ENCODE results near the gene GGA1.

- TF ChIP-seq POLR2A (IDR thresholded peaks at IDR 0.05; ENCODE audit: low read length) (peak; percentile 78), GATA1 (IDR thresholded peaks at IDR 0.05; ENCODE audit: low read depth, low read length) (no peak)
Measured at GRCh38 chr22:37658133-37659065, 49.8 kb downstream of the GGA1 start, which contains the start of gene PDXP.
